Esophagus muscularis mucosa (tissue), 3 donors: ENCODE results near the gene KCNJ12.

Experiments
- POLR2A ChIP-seq: fragments of 450-650 bp; IDR thresholded peaks from one replicate; pipeline ENCODE4 v1.6.1; 2017; ENCODE audit warnings: antibody characterized with exemption, moderate library complexity, mild to moderate bottlenecking, low read depth
- TF ChIP-seq, protein P1 (sequence below), 3 experiments: fragments of 200-600 bp in 2 of 3; fragments of 450-650 bp in 1 of 3; sonication (generic) in 2 of 3; IDR thresholded peaks; one replicate each; pipeline ENCODE4 v1.5.1; 2017 to 2019; ENCODE audit warnings: antibody characterized with exemption in 3 of 3, mild to moderate bottlenecking in 2 of 3, moderate library complexity in 1 of 3

DNA sequence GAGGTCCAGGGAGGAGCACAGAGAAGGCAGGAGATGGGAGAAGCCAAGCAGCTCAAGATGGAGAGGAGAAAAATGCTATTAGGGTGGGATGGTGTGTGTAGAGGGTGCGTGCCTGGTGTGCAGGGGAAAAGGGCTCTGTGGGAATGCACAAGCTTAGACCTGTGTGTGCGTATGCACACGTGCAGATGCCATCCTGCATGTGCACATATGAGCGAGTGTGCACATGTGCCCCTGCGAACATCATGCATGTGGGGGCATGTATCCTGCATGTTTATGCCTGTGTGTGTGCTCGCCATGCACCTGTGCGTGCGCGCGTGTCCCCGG is 438 bp upstream of the KCNJ12 start:
- TF ChIP-seq, protein P1, sequence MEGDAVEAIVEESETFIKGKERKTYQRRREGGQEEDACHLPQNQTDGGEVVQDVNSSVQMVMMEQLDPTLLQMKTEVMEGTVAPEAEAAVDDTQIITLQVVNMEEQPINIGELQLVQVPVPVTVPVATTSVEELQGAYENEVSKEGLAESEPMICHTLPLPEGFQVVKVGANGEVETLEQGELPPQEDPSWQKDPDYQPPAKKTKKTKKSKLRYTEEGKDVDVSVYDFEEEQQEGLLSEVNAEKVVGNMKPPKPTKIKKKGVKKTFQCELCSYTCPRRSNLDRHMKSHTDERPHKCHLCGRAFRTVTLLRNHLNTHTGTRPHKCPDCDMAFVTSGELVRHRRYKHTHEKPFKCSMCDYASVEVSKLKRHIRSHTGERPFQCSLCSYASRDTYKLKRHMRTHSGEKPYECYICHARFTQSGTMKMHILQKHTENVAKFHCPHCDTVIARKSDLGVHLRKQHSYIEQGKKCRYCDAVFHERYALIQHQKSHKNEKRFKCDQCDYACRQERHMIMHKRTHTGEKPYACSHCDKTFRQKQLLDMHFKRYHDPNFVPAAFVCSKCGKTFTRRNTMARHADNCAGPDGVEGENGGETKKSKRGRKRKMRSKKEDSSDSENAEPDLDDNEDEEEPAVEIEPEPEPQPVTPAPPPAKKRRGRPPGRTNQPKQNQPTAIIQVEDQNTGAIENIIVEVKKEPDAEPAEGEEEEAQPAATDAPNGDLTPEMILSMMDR (IDR thresholded peaks at IDR 0.05), result no peak
- TF ChIP-seq POLR2A, result no peak
